ENCODE measurements around the gene POU2F3.

The POU2F3 gene

DNA sequence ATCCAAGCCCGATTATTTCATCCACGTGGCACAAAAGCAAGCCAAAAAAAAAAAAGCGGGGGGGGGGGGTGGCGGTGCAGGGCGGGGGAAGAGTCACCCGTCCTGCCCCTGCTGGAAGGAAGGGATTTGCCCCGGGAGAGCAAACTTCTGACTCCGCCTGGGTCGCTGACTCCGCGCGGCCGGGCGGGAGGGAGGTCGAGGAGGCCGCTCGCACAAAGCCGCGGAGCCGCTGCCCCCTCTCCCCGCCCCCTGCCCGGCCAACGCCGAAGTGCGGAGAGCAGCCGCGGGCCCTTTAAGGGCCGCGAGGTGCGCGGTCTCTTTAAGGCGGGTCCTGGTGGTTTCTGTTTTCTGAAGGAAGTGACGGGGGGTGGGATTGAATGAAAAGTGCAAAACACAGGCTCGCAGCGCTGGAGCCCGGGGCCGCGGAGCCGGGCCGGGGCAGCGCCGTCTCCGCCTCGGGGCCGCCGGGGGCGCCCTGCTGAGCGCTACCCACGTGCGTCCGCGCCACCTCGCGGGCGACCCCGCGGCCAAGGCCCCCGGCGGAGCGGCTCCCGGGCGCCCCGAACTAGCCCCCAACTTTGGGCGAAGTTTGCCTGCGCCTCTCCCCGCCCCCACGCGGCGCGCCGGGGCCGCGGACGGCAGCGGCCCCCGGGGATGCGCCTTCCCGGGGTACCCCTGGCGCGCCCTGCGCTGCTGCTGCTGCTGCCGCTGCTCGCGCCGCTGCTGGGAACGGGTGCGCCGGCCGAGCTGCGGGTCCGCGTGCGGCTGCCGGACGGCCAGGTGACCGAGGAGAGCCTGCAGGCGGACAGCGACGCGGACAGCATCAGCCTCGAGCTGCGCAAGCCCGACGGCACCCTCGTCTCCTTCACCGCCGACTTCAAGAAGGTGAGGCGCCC lies 29.1 kb upstream of the POU2F3 start, which contains the start of gene OAF:
OAF (plus strand) TSS at position 407 of the 896 bp plus-strand sequence; CDS start at position 655, 248 bp downstream.
- peak; percentile 90 for DNase-seq

DNA sequence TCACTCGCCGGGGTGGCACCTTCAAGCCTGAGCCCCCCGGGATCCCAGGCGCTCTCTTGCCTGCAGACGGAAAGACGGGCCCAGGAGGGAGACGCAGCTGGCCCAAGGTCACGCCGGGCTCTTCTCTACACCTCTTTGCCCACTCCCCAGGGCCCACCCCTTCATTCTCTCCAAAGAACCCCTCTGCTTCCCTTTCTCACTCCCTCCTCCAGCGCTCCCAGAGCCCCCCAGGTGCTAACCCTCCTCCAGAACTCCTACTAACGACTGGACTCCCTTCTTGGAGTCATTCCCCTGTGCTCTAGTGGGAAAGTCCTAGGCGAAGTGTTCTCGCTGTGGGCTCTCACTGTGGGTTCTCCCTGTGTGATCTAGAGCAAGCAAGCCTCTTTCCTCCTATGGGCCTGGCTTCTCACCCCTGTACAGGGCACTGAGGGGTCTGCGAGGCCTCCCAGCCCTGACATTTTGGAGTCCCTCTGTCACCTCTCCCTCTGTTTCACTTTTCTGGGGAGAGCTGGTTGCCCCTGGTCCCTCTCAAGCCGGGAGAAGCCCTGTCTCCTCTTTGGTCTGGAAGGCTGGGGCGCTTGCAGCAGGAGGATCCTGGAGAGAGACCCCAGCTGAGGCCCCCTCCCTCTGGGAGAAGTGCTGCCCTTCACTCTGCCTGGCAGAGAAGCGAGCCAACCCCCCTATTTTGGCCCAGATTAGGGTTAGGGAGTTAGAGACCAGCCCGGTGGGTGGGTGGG lies 28.2 kb upstream of the POU2F3 start:
- DNase-seq: no peak

DNA sequence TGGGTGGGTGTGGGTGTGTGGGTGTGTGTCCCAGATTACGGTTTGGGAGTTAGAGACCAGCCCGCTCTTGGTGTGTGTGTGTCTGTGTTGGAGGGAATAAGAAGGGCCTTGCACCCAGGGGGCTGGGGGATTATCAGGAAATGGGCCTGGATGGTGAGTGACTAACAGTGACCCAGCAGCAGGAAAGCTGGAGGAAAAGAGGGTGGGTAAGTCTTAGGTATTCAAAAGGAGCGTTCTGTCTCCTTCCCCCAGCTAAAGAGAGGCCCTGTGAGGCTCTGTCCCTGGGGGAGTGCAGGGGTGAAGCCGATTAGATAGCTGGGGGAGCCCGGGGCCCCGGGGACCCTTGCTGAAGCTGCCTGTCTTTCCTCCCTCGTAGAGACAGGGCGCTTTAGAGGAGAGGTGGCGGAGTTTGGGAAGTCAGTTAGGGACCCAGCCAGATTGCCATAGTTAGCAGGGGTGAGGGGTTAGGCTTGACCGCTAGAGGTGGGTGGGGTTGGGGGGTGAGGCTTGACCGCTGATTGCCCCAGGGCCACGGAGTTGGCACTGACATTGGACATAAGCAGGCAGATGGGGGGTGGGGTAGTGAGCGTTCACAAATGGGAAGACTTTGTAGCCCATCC lies 27.6 kb upstream of the POU2F3 start:
- peak; percentile 30 for DNase-seq

DNA sequence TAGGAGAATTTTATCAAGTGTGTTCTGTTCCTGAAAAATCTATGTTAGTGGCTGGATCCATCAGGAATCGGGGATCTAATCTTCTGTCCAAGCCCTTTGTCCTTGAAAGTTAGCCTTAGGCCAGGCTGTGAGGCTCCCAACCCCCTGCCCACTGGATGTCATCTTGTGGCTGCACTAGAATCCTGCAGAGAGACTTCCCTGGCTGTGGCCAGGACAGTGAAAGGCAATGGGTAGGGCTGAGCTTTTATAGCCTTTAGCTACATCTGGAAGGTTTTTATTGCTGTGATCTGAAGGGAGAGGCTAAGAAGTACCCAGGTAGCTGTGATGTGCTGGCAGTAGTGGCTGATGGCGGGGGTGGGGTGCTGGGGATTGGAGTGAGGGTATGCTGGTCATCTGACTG lies 27.0 kb upstream of the POU2F3 start:
- DNase-seq: peak; percentile 26

DNA sequence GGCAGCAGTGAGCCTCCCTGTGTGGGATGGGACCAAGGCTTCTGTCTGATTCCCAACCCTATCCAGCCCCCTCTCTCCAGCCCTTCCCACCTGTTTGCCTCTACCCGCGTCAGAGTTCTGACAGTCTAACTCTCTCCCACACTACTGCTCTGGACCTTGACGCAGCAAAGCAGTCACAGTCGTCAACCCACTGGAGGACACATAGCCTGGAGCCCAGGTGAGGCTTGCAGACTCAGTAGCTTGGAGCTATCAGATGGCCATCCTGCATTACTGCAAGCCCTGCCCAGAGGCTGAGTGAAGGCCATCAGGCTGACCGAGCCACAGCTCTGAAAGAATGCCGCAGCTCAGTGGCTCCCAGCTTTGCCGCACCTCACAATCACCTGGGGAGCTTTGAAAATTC lies 25.4 kb upstream of the POU2F3 start:
- no peak for DNase-seq

DNA sequence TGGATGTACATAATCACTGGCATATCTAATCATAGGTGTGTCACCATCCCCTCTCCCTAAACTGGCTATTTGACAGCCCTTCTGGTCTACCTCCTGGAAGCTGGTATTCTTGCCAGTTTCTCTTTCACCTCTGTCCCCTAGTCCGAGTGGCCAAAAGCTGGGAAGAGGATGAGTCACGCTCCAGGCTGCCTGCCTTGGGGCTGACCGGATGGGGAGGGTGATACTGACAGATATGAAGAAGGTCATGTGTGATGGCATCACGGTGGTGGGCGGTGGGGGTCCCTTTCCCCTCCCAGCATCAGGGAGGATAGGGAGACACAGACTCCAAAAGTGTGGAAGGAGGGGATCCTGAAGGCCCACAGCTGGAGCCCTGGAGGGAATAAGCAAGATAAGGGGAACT lies 24.3 kb upstream of the POU2F3 start:
- peak; percentile 84 for DNase-seq

DNA sequence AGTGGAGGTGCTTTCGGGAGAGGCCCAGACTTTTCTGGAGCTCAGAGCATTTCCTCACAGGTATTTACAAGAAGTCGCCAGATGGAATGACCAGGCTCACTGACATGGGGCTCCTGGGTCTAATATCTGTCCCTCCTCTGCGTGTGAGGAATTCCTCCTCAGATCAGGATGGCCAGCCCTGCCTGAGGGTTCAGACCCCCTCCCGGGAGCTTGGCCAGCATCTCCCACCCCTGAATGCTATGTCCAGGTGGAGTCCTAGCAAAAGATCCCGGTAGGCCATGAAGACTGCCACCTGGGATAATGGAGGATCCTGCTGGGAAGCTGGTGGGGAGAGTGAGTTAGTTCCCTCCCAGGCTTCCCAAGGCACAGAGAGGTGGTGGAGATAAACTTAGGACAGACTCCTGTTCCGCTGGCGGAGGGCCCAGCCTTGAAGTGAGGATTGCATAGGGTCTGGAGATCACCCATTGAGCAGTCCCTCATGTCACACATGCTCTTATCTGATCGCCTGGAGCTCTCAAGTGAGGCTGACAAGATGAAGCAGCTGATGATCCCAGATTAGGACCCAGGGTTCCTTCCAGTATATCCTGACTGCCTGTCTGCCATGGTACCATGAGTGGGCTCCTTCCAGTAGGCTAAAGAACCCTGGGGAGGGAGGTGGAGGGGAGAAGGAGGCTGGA lies 23.4 kb upstream of the POU2F3 start:
- DNase-seq: no peak

DNA sequence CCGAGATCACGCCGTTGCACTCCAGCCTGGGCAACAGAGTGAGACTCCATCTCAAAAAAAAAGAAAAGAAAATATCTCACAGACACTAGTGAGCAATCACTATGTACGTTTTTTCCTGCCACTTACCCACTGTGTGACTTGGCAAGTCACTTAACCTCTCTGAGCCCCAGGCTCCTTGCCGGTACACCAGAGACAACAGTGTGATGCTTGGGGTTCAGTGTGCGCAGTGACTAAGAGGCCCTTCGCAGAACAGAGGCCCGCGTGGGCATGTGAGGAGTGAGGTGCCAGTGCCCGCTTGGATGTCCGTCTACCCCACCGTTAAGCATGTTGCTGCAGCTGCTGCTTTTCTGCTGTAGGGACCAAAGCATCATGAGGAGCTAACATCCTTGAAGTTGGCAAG lies 22.4 kb upstream of the POU2F3 start:
- DNase-seq: no peak

DNA sequence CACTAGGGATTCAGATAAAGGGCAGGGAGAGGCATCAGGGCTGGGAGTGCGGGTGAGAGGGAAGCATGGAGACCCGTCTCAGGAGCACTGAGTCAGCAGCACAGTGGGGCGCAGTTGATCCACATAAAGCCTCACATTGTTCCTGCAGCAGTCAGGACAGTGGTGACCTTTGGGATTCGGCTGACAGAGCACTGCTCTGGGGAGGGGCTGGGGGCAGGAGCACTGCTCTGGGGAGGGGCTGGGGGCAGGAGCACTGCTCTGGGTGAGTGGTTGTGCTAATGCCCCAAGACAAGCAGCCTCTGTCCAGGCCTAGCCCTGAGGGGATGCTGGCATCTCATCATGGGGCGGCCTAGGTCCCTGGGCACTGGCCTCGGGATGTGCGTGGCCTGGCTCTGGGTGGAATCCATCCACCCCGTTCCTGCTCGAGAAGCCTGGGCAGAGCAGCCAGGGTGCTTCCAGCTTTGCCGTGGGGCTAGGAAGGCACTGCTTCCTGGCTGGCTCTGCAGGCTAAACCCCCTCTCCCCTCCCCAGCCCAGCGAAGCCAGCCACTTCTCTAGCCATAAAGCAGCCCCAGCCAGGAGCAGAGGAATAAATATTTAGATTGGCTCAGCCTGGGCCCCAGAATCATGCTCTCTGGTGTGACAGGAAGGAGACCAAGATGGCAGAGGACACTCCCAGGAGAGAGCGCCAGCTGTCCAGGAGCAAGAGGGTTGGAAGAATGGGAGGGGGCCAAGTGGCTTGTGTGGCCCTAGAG lies 21.8 kb upstream of the POU2F3 start:
- DNase-seq: no peak

DNA sequence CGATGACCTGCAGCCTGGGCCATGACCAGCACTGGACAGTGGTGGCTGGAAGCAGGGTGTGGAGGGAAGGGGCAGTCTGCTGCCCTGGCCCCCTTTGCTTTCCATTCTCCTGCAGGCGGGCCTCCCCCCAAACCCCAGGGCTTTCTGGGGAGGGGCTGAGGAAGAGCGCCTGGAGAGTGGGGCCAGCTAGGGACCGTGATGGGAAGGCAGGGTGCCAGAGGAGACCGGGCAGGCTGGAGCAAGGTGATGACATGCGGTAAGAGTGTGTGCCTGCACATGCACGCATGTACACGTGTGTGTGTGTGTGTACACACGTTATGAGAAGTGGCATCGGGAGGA lies 21.3 kb upstream of the POU2F3 start:
- no peak for DNase-seq

DNA sequence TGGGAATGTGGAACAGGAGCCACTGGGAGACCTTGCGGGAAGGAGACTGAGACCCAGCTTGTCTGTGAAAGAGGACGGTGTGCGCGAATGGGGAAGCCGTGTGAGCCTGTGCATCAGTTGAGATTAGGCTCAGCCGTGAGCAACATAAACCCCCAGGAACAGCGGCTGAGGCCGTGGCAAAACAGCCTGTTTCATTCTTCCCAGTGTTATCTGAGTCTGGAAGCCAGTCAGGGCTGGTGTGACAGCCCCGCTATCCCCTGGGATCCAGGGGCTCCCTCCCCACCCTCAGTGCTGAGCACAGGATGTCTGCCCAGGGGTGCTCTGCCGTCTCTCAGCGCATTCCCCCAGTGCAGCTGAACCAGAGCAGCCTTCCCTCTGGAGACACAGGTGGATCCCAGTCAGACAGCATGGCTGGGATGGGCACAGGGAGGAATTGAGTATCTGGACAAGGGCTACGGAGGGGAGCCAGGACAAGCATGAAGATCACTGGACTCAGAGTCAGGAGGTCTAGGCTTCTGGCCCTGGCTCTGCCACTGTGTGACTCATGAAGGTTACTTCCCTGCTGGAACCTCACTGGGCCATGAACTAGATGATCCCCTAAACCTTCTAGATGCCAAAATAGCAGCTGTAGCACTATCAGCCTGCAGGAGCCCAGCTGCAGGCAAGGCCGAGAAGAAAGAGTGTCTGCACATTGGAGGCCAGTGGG lies 20.6 kb upstream of the POU2F3 start:
- DNase-seq: no peak

DNA sequence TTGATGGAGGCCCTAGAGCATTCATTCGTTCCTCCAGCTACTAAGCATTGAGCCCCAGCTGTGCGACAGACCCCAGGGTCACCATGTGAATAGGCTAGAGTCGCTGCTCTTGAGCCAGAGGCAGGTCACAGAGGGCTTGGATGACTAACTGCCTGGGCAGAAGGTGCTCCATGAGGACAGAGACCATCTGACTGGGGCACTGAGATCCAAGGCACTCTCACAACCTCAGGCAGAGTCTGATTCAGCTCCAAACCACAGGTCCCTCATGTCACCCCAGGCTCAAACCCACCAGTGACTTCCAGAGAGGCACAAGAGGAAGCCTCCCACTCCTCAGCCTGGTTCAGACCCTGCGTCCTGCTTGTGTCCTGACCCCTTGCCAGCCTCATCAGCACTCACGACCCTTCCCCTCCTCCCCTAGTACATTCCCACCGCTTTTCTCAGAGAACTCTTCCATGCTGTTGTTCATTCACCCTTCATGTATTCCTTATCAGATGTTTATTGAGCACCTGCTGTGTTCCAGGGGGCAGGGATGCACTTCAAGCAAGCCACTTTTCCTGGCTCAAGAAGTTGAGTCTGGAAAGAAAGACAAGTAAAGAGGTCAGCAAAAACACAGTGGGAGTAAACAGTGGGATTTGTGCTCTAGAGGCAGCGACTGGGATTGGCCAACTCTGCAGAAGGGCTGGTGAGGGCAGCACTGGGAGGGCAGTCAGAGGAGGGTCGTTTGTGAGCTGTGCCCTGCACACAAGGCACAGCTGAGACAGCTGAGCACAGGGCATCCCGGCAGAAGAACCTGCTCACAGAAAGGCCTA lies 19.8 kb upstream of the POU2F3 start:
- no peak for DNase-seq

DNA sequence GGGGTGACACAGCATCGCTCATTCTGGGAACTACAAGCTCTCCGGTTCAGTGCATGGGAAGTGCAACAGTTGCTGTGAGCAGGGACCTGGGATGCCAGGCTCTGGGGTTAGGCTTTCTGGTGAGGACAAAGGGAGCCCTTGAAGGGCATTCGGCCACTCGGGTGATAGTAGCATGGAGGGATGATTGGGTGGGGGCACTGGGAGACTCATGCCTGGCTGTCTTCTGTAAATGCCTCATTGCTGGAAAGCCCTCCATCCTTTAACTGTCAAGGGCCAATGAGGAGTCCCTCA lies 19.2 kb upstream of the POU2F3 start:
- DNase-seq: no peak

DNA sequence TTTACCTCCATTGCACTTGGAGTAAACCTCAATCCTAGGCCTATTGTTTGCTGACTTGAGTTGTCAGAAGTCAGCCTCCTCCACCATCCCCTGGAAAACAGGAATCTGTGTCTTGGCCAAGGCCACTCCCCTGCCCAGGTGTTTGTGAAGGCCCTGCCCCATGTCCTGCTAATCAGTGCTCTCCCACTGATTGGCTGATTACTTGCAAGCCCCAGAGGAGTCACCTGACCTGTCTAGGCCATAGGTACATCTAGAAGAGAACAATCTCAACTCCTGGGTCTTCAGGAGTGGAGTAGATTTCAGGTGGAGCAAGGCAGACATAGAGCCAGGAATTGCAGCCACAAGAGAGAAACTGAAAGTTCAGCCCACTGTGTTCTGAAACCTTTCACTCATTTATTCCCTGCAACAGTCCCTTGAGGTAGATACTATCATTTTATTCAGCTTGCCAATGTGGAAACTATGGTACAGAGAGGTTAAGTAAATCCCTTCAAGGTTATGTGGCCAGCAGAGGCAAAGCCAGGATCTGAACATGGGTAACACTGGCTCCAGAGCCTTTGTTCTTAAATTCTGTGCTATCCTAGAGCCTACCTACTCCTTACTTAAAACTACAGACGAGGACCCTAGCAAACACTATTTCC lies 18.7 kb upstream of the POU2F3 start:
- no peak for DNase-seq

DNA sequence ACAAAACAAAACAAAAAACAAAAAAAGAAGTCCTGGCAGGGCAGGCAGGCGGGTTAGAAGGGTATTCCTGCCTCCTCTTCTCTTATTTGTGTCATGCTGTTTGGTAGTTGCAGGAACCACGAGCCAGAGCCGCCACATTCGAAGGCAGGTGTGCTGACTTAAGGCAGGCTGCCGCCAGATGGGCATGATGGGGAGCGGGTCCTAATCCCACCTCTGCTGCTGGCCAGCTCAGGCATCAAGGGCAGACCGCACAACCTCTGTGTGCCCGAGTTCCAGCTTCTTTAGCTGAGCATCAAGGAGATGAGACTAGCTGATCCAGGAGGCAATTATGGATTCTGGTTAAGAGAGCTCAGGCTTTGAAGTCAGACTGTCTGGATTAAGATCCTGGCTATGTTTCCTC lies 17.0 kb upstream of the POU2F3 start:
- DNase-seq: no peak

DNA sequence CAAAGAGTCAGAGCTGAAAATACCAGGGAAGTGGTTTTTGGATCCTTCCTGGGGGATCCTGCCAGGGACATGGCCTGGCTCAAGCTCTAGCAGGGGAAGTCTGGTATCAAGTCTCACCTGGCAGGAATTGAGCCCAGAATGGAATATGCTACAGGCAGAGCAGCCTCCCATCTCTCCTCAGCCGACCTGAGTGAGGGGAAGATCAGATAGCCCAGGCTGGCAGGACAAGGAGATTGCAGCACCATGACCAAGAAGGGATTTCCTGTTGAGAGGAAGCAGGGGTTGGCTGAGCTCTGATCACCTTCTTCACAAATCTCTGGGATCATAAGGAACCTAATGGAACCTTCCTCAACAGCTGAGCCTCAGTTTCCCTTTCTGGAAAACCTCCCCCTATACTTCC lies 16.1 kb upstream of the POU2F3 start:
- DNase-seq: no peak

DNA sequence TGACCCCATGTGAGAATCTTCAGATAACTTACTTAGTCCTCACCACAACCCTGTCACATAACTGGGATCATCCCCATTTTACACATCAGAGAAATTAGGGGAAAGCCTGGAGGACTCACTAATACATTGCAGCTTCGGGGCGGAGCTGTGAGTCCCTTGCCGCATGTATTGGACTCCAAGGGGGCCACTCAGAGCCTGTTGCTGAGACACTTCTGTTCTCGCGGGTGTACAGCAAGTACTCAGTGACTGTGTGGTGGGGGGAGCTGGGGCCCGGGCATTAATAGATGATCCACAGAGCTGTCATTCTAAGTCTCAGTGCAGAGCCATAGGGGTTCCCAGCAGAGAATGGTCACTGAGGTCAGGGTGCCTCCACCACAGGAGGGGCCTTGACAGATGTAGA lies 15.6 kb upstream of the POU2F3 start:
- no peak for DNase-seq

DNA sequence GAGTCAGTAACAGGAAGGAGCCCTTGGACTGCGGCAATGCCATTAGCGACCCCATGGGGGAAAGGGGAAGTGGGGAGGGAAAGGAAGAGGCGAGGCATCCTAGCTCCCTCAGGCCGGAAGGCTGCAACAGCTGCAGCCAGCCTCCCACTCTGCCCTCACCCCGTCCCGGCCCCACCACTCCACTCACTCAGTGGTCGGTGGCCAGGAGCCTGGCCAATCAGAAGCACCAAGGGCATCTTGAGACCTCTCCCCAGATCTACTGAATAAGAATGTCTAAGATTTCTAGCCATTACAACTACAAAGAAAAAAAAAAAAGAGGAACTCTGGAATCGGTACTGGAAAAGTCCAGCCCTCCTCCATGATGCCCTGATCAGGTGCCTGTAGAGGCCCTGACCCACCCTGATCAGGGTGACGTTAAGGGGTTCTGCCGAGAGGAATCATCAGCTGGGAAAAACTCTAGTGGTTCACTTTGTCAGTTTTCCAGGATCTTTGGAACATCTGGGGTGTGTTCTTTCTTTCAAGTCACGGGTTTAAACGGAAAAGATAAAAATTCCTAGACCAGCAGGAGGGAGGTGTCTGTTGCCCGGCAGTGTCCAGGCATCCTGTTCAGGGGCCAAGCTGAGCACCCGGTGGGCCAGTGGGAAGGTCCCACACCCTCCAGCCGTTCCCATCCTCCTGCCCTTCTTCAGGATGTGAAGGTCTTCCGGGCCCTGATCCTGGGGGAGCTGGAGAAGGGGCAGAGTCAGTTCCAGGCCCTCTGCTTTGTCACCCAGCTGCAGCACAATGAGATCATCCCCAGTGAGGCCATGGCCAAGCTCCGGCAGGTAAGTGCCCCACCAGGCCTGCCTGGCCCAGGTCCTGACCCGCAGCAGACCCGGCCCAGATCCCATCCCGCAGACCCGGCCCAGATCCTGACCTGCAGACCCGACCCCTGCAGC lies 14.7 kb upstream of the POU2F3 start:
- no peak for DNase-seq

DNA sequence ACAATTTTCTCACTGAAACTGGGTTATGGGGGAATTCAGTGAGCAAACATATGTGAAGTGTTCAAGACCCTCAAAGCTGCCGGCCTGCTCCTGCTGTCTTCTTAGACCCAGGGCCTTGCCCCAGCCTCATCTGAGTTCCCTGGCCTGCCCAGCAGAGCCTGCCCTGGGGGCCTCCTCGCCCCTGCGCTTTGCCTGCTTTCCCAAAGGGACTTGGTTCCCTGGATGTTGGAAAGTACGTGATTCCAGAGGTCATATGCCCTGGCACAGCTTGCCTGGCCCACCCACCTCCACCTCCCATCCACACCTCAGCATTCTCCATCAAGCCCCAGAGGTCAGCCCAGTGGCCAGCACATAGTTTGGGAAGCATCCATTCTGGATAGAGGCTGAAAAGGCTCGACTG lies 13.7 kb upstream of the POU2F3 start:
- no peak for DNase-seq

DNA sequence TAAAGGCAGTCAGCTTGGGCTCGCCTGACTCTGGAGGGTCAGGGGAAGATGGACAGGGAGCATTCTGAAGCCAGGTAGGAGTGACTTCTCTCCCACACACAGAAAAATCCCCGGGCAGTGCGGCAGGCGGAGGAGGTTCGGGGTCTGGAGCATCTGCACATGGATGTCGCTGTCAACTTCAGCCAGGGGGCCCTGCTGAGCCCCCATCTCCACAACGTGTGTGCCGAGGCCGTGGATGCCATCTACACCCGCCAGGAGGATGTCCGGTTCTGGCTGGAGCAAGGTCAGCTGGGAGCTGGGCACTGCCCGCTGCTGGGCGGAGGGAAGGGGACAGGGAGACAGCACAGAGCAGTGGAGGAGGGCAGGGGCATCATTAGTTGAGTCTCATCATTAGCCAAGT lies 13.2 kb upstream of the POU2F3 start:
- no peak for DNase-seq

Data from EL (cell line).